Measurements from ENCODE around the gene WDR20. TPM values are rescaled to one million over a fixed set of nuclear protein-coding genes. Genes with fewer than 3 reads are reported as not detected.

WDR20 gene
- total and polyA plus RNA-seq, 5 experiments from 2014 or later, result 11.3 to 56.9 (median 15.0) TPM

- Mint-ChIP-seq H3K27me3 (no peaks in the 10 kb centered on the region), H3K4me3 (no peak overlapping the region), H3K36me3 (peaks cover 0 to 70% (median 8%) of the 10 kb centered on the region in 3 donors), H3K4me1 (peaks cover 12 to 25% (median 15%) of the 10 kb centered on the region in 4 donors), H3K27ac (peak overlapping the region in 3 of 10 donors; percentile 15 to 71 (median 63)), H3K9me3 (no peaks in the 10 kb centered on the region)
- no peak for DNase-seq
- POLR2A ChIA-PET, result no interaction called here
- ATAC-seq, result no peak
Measured at GRCh38 chr14:102206918-102207317, 67.2 kb downstream of the WDR20 start.

GRCh38 chr14:102207831-102208365, 68.2 kb downstream of the WDR20 start:
- H3K4me1 Mint-ChIP-seq, result peaks cover 8 to 22% (median 12%) of the 10 kb centered on the region in 4 donors
- H3K4me3 Mint-ChIP-seq, result no peak overlapping the region
- H3K27me3 Mint-ChIP-seq, result no peaks in the 10 kb centered on the region
- POLR2A ChIA-PET, result no interaction called here
- H3K36me3 Mint-ChIP-seq, result peaks cover 0 to 68% (median 8%) of the 10 kb centered on the region in 3 donors
- ATAC-seq (no peak), DNase-seq (no peak)
- H3K9me3 Mint-ChIP-seq, result no peaks in the 10 kb centered on the region
- no peak overlapping the region for H3K27ac Mint-ChIP-seq

GRCh38 chr14:102208741-102209140, 69.0 kb downstream of the WDR20 start:
- no peaks in the 10 kb centered on the region for H3K9me3 Mint-ChIP-seq
- no peak for ATAC-seq
- POLR2A ChIA-PET, result no interaction called here

GRCh38 chr14:102209224-102209966, 69.7 kb downstream of the WDR20 start:
- POLR2A ChIA-PET, result no interaction called here
- Mint-ChIP-seq H3K9me3 (no peaks in the 10 kb centered on the region), H3K27ac (peak overlapping the region in 3 of 10 donors; percentile 6 to 36 (median 35)), H3K4me3 (no peak overlapping the region), H3K27me3 (no peaks in the 10 kb centered on the region), H3K4me1 (peaks cover 3 to 16% (median 7%) of the 10 kb centered on the region in 4 donors), H3K36me3 (peaks cover 0 to 63% (median 2%) of the 10 kb centered on the region in 3 donors)
- no peak for DNase-seq
- no peak for ATAC-seq

More at GRCh38 chr14:102208741-102209140, 69.0 kb downstream of the WDR20 start:
- no peak for DNase-seq
- Mint-ChIP-seq H3K4me3 (no peak overlapping the region), H3K36me3 (peaks cover 0 to 68% (median 8%) of the 10 kb centered on the region in 3 donors), H3K27me3 (no peaks in the 10 kb centered on the region), H3K4me1 (peaks cover 7 to 20% (median 12%) of the 10 kb centered on the region in 4 donors), H3K27ac (peak overlapping the region in 2 of 10 donors; percentile 6 to 29)

- Mint-ChIP-seq H3K4me1 (peaks cover 1 to 9% (median 3%) of the 10 kb centered on the region in 4 donors), H3K9me3 (no peaks in the 10 kb centered on the region), H3K36me3 (peaks cover 0 to 58% (median 1%) of the 10 kb centered on the region in 3 donors), H3K27ac (no peak overlapping the region), H3K4me3 (no peak overlapping the region), H3K27me3 (no peaks in the 10 kb centered on the region)
- no peak for DNase-seq
- ATAC-seq, result no peak
- POLR2A ChIA-PET, result no interaction called here
Measured at GRCh38 chr14:102210421-102211042, 70.8 kb downstream of the WDR20 start.

- Mint-ChIP-seq H3K9me3 (no peaks in the 10 kb centered on the region), H3K27me3 (no peaks in the 10 kb centered on the region), H3K27ac (no peak overlapping the region), H3K4me1 (peaks cover 0 to 7% (median 2%) of the 10 kb centered on the region in 4 donors), H3K36me3 (peaks cover 0 to 50% (median 1%) of the 10 kb centered on the region in 3 donors), H3K4me3 (no peak overlapping the region)
- POLR2A ChIA-PET, result no interaction called here
- ATAC-seq (no peak), DNase-seq (no peak)
Measured at GRCh38 chr14:102211240-102211639, 71.5 kb downstream of the WDR20 start.

- no peak overlapping the region for H3K4me3 Mint-ChIP-seq
- DNase-seq (no peak), ATAC-seq (no peak)
- H3K36me3 Mint-ChIP-seq, result peaks cover 0 to 39% (median 1%) of the 10 kb centered on the region in 3 donors
- POLR2A ChIA-PET, result no interaction called here
- H3K27me3 Mint-ChIP-seq, result no peaks in the 10 kb centered on the region
- H3K27ac Mint-ChIP-seq, result no peak overlapping the region
- peaks cover 0 to 9% (median under 1%) of the 10 kb centered on the region in 4 donors for H3K4me1 Mint-ChIP-seq
- no peaks in the 10 kb centered on the region for H3K9me3 Mint-ChIP-seq
Measured at GRCh38 chr14:102212356-102212755, 72.7 kb downstream of the WDR20 start.

GRCh38 chr14:102212845-102213244, 73.1 kb downstream of the WDR20 start:
- Mint-ChIP-seq H3K4me3 (no peak overlapping the region), H3K27ac (no peak overlapping the region), H3K4me1 (peaks cover 0 to 10% (median 0%) of the 10 kb centered on the region in 4 donors), H3K9me3 (no peaks in the 10 kb centered on the region), H3K27me3 (no peaks in the 10 kb centered on the region), H3K36me3 (peaks cover 0 to 34% (median 1%) of the 10 kb centered on the region in 3 donors)
- POLR2A ChIA-PET, result no interaction called here
- no peak for ATAC-seq
- DNase-seq, result no peak

- DNase-seq (no peak), ATAC-seq (no peak)
- Mint-ChIP-seq H3K4me1 (peaks cover 0 to 10% (median 0%) of the 10 kb centered on the region in 4 donors), H3K27ac (peak overlapping the region in 1 of 10 donors; percentile 36), H3K27me3 (no peaks in the 10 kb centered on the region), H3K36me3 (peaks cover 0 to 32% (median 1%) of the 10 kb centered on the region in 3 donors), H3K4me3 (no peak overlapping the region), H3K9me3 (no peaks in the 10 kb centered on the region)
- POLR2A ChIA-PET, result no interaction called here
Measured at GRCh38 chr14:102213470-102213869, 73.8 kb downstream of the WDR20 start.

GRCh38 chr14:102213984-102214658, 74.4 kb downstream of the WDR20 start:
- Mint-ChIP-seq H3K4me1 (peaks cover 0 to 9% (median 0%) of the 10 kb centered on the region in 4 donors), H3K27ac (peak overlapping the region in 1 of 10 donors; percentile 11), H3K9me3 (no peaks in the 10 kb centered on the region), H3K27me3 (no peaks in the 10 kb centered on the region), H3K4me3 (no peak overlapping the region), H3K36me3 (peaks cover 0 to 26% (median 1%) of the 10 kb centered on the region in 3 donors)
- POLR2A ChIA-PET, result no interaction called here
- no peak for ATAC-seq
- no peak for DNase-seq

- peak overlapping the region in 2 of 10 donors; percentile 29 to 30 for H3K27ac Mint-ChIP-seq
- H3K36me3 Mint-ChIP-seq, result peaks cover 0 to 20% (median 1%) of the 10 kb centered on the region in 3 donors
- H3K4me3 Mint-ChIP-seq, result no peak overlapping the region
- H3K9me3 Mint-ChIP-seq, result no peaks in the 10 kb centered on the region
- POLR2A ChIA-PET, result interaction anchor here (0.6 kb wide), 1 partner anchor 10 kb away, joined by 3 read pairs; no protein-coding TSS in a partner anchor
- DNase-seq (no peak), ATAC-seq (no peak)
- H3K27me3 Mint-ChIP-seq, result no peaks in the 10 kb centered on the region
- H3K4me1 Mint-ChIP-seq, result peaks cover 0 to 8% (median 0%) of the 10 kb centered on the region in 4 donors
Measured at GRCh38 chr14:102215071-102215470, 75.4 kb downstream of the WDR20 start.

GRCh38 chr14:102215576-102216250, 76.0 kb downstream of the WDR20 start:
- no peak overlapping the region for H3K4me3 Mint-ChIP-seq
- DNase-seq, result no peak
- peaks cover 0 to 17% (median 0%) of the 10 kb centered on the region in 3 donors for H3K36me3 Mint-ChIP-seq
- ATAC-seq, result no peak
- peaks cover 0 to 8% (median 0%) of the 10 kb centered on the region in 4 donors for H3K4me1 Mint-ChIP-seq
- POLR2A ChIA-PET, result no interaction called here
- no peaks in the 10 kb centered on the region for H3K27me3 Mint-ChIP-seq
- H3K9me3 Mint-ChIP-seq, result no peaks in the 10 kb centered on the region
- peak overlapping the region in 1 of 10 donors; percentile 31 for H3K27ac Mint-ChIP-seq
